Mucosa of gallbladder (tissue), 1 donor: ENCODE results near the gene CBFA2T2. TPM values are rescaled to one million over a fixed set of nuclear protein-coding genes. Genes with fewer than 3 reads are reported as not detected.
"Not testable (repeated sequence)": the region's sequence is repeated elsewhere in the genome, so short reads cannot be mapped to it uniquely, and the experiment has no call there.

Experiments used
- DNase-seq: peaks from one replicate; pipeline ENCODE4 v3.0.0-alpha.2; 2020; ENCODE audit warnings: low spot score
- total RNA-seq: library from RNA; stranded (reverse); gene quantifications from one replicate; pipeline ENCODE4 v1.2.1, GENCODE V29; 2021
- donor health status: DM: no; HTN: no; CAD: no.

CBFA2T2 gene
- total RNA-seq, 1 donor from 2014 or later: 21.2 TPM

GRCh38 chr20:33573268-33573667 lies 83.4 kb downstream of the CBFA2T2 start:
- DNase-seq: not testable (repeated sequence)

GRCh38 chr20:33575282-33575681 lies 85.4 kb downstream of the CBFA2T2 start:
- DNase-seq: no peak

- no peak for DNase-seq
Measured at GRCh38 chr20:33576432-33577125, 86.7 kb downstream of the CBFA2T2 start.

- no peak for DNase-seq
Measured at GRCh38 chr20:33578510-33578909, 88.6 kb downstream of the CBFA2T2 start.

GRCh38 chr20:33583143-33583542 lies 93.2 kb downstream of the CBFA2T2 start:
- no peak for DNase-seq

GRCh38 chr20:33584976-33585375 lies 95.1 kb downstream of the CBFA2T2 start:
- no peak for DNase-seq

GRCh38 chr20:33585413-33585812 lies 95.5 kb downstream of the CBFA2T2 start:
- no peak for DNase-seq

GRCh38 chr20:33589059-33589458 lies 99.2 kb downstream of the CBFA2T2 start:
- DNase-seq: no peak

GRCh38 chr20:33591901-33592300 lies 102.0 kb downstream of the CBFA2T2 start:
- DNase-seq: not testable (repeated sequence)

GRCh38 chr20:33594743-33595142 lies 104.8 kb downstream of the CBFA2T2 start:
- no peak for DNase-seq

- DNase-seq: no peak
Measured at GRCh38 chr20:33600414-33600813, 110.5 kb downstream of the CBFA2T2 start.

- no peak for DNase-seq
Measured at GRCh38 chr20:33600981-33601380, 111.1 kb downstream of the CBFA2T2 start.

GRCh38 chr20:33601861-33602260 lies 112.0 kb downstream of the CBFA2T2 start:
- DNase-seq: no peak

GRCh38 chr20:33602826-33603590 lies 113.1 kb downstream of the CBFA2T2 start:
- no peak for DNase-seq

GRCh38 chr20:33604084-33604990 lies 114.4 kb downstream of the CBFA2T2 start:
- DNase-seq: no peak

GRCh38 chr20:33604991-33605370 lies 115.1 kb downstream of the CBFA2T2 start:
- no peak for DNase-seq

- DNase-seq: no peak
Measured at GRCh38 chr20:33606118-33606771, 116.3 kb downstream of the CBFA2T2 start.

- no peak for DNase-seq
Measured at GRCh38 chr20:33609504-33609903, 119.6 kb downstream of the CBFA2T2 start.

- DNase-seq: no peak
Measured at GRCh38 chr20:33611106-33611505, 121.2 kb downstream of the CBFA2T2 start.

- DNase-seq: no peak
Measured at GRCh38 chr20:33612001-33612400, 122.1 kb downstream of the CBFA2T2 start.

- no peak for DNase-seq
Measured at GRCh38 chr20:33621717-33622400, 132.0 kb downstream of the CBFA2T2 start.
